Brain pericyte (primary cell): Measurements from ENCODE around the gene SSNA1.
"Not testable (repeated sequence)": the region's sequence is repeated elsewhere in the genome, so short reads cannot be mapped to it uniquely, and the experiment has no call there.

Experiments
- DNase-seq: peaks from one replicate; pipeline ENCODE4 v3.0.0-alpha.2; 2012; ENCODE audit warnings: low read depth, low spot score

The SSNA1 gene

DNA sequence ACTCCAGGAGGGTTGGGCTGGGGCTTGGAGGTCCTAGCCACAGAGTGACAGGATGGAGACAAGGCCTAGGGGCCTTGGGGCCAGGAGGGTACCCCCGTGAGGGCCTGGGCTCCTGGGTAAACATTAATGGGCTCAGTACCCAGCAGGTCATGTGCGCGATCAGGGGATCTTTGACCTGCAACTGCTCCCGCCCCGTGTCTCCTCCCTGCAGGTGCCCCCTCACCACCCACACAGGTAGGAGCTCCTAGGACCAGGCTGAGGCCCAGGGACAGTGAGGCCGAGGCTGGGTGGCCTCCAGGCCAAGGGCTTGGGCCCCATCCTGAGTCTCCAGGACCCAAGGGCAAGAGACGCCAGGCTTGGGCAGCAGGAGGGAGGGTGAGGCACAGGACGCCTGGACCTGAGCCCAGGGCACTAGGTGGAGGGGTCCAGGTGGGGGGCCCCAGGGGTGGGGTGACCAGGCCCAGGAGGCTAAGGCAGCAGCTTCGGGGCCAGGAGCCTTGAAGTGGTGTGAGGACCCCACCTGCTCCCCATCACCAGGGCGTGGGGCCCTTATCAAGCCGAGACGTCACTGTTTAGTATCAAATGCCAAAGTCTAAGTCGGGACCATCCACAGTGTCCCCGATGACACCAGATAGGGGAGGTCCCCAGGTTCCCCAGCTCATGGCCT is 42.4 kb downstream of the SSNA1 start, which contains the start of gene SLC34A3:
TSS of gene SLC34A3 (plus strand) at position 197 of the 667 bp plus-strand sequence. CDS start 802 bp downstream, outside the sequence.
- DNase-seq = no peak

GRCh38 chr9:137231372-137232039 is 43.0 kb downstream of the SSNA1 start:
- no peak for DNase-seq

GRCh38 chr9:137232101-137232500 is 43.6 kb downstream of the SSNA1 start:
- no peak for DNase-seq

- no peak for DNase-seq
Observed at GRCh38 chr9:137232510-137232909, 44.0 kb downstream of the SSNA1 start.

DNA sequence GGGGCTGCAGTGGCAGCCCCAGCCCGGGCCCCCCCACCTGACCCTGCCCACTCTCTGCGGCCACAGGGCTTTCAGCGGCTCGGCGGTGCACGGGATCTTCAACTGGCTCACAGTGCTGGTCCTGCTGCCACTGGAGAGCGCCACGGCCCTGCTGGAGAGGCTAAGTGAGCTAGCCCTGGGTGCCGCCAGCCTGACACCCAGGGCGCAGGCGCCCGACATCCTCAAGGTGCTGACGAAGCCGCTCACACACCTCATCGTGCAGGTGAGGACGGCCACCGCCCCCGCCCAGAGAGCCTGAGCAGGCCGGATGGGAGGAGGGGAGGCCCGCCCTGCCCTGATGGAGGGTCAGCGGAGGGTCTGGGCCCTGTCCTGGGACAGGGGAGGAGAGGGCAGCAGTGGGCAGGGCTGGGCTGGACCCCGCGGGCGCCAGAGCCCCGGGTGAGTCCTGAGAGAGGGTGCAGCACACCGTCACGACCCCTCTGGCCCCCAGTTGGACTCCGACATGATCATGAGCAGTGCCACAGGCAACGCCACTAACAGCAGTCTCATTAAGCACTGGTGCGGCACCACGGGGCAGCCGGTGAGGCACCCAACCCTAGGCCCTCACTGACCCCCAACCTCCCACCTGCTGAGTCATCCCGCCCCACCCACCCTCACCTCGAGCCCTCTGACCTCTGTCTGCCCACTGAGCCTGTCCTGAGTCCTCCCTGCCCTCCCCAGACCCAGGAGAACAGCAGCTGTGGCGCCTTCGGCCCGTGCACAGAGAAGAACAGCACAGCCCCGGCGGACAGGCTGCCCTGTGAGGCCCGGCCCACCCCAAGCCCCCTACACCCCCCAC is 44.9 kb downstream of the SSNA1 start:
- no peak for DNase-seq

GRCh38 chr9:137234055-137234697 is 45.7 kb downstream of the SSNA1 start:
- no peak for DNase-seq

GRCh38 chr9:137234758-137235423 is 46.4 kb downstream of the SSNA1 start:
- DNase-seq = no peak

GRCh38 chr9:137235424-137236237 is 47.2 kb downstream of the SSNA1 start:
- no peak for DNase-seq

DNA sequence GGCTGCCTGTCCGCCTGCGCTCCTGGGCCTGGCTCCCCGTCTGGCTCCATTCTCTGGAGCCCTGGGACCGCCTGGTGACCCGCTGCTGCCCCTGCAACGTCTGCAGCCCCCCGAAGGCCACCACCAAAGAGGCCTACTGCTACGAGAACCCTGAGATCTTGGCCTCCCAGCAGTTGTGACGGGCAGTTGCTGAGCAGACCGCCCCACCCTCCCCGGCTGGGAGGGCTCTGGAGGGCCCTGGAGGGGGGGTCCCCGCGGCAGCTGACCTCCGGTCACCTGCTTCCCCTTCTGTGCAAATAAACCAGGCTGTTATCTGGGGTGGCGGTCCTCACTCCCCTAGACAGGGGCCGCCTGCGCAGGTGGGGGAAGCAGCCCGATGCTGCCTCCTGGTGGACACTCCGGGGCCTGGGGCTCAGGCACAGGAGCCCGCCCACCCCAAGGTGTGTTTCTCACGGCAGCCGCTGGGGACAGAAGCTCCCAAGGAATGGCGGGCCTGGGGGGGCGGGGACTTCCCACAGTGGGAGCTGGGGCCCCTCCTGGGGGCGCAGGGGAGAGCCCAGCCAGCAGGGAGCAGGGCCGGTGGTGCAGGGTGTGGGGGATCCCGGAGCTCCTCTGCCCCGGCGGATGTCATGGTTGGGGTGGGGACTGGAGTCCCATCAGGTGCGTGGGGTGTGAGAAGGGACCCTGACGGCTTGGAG is 47.9 kb downstream of the SSNA1 start:
- no peak for DNase-seq

DNA sequence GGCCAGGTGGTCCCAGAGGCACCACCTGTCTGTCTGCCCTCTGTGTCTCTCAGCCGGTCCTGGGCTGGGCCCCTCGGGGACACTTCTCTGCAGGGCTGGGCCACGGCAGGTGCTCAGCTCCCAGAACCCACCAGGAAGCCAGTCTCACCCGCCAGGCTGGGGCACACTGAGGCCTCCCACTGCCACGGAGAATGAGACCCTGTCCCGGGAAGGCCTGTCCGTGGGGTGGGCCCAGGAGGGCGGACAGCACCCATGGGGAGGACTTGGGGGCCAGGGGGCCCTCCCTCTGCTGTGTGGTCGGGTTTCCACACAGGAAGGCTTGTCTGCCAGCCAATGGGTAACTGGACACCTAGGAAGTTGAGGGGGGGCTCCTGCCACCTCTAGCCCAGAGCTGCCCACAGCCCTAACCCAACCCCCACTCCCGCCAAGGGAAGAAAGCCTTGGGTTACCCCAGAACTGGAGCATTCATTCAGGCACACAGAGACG is 48.5 kb downstream of the SSNA1 start:
- no peak for DNase-seq

DNA sequence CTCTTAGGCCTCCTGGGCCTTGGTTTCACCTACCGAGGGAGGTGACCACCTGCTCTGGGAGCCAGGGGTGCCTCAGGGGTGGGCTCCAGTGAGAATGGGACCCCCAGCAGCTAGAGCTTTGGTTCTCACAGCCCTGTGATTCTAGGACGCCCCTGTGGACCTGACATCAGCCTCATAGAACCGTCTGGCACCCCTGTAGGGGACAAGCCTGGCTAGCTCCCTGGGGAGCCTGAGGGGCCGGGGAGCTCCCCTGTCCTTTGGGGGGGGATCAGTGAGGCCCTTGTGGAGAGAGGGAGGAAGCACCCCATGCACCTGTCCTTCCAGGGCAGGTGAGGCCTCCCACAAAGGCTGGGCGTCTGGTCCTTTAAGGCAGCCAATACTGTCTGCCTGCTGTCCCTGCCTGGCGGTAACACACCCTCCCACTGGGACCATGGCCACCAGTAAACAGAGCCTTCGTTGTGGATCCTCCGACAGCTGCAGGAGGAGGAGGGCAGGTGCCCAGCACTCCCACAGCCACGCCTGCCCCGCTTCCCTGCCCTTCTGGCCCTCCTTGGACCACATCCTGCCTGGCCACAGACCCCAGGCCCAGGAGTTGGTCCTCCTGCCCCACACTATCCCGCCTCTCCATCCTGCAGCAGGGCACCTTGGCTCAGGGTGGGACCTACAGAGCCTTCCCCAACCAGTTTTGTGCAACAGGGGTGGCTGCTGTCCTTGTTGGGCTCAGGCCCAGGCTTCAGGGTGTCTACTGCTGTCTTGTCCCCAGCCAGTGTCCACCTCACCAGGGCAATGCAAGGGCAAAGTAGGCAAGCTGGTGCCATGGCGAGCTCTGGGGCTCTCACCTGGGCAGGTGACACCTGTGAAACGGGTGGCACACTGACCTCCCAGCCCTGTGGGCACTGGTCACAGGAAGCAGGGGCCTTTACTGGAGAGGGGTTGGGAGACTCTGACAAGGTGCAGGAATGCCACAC is 49.6 kb downstream of the SSNA1 start:
- DNase-seq = no peak

GRCh38 chr9:137239541-137240200 is 51.2 kb downstream of the SSNA1 start:
- DNase-seq = not testable (repeated sequence)
